ENCODE data around the gene WDR64.

WDR64 gene

DNA sequence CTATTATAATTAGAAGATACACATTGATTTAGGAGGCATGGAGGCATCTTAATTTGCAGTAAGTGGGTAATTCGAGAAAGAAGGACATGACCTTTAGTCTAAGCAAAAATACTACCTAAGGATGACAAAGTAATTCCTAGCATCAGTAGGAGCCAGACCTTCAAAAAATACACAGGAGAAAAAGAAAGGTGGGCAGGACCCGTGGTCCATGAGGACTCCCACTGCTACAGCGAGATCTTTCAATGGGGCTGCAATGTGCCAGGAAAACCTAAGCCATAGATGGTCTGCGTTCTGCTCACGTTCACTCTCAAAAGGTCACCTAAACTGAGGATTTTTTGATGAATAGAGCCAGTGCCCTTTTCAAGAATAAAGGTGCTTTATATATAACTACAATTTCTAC lies 185.3 kb downstream of the WDR64 start:
- Histone ChIP-seq H3K4me1 (ENCODE audit: control insufficient read depth, insufficient read depth, low read length, unreplicated experiment) (peaks cover 16% of the 10 kb centered on the region), H2AFZ (ENCODE audit: low read length, unreplicated experiment) (no peak overlapping the region), H3K36me3 (ENCODE audit: insufficient read depth, low read length) (no peaks in the 10 kb centered on the region), H3K4me3 (ENCODE audit: low read depth, low read length) (no peak overlapping the region), H3K27ac (ENCODE audit: low read depth, low read length) (peak overlapping the region; percentile 58), H3K27me3 (ENCODE audit: insufficient read depth, low read length) (no peaks in the 10 kb centered on the region), H3K79me2 (ENCODE audit: control insufficient read depth, insufficient read depth, low read length, unreplicated experiment) (no peaks in the 10 kb centered on the region)

DNA sequence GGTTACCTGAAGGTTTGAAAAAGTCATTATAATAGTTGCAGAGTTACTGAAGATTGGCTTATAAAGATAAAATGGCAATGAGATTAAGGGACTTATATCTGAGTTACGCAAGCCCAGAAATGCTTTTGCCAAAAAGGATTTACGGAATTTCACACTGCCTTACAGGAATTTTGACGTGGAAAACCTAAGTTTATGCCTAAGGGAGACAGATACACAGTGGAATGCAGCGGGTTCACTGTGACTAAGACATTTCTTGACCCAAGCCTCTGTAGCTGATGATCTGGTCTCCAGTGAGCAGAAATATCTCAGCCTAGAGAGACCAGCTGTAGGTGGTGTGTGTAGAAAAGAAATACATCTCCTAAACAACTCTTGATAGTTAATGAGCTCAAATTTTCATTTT lies 185.8 kb downstream of the WDR64 start:
- H3K27ac ChIP-seq (ENCODE audit: low read depth, low read length): peak overlapping the region; percentile 58

DNA sequence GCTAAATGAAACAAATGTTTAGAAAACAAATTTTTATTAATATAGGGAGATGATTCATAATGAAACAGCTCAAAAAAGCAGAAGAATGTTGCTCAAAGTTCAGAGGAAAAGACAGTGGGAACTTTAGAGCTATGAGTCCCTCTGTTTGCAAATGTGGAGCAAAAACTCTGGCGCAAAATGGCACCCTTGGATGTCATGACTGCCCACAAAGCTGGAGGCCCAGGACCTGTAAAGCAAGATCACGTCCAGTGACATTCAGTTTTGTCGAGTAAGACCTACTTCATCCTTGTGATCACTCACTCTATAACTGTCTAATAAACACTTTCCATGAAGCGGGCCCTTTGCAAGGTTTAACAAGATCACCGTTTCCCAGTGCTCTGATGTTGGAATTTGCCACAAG lies 186.8 kb downstream of the WDR64 start:
- Histone ChIP-seq H3K27ac (ENCODE audit: low read depth, low read length) (no peak overlapping the region), H2AFZ (ENCODE audit: low read length, unreplicated experiment) (no peak overlapping the region), H3K27me3 (ENCODE audit: insufficient read depth, low read length) (no peaks in the 10 kb centered on the region), H3K36me3 (ENCODE audit: insufficient read depth, low read length) (no peaks in the 10 kb centered on the region), H3K4me1 (ENCODE audit: control insufficient read depth, insufficient read depth, low read length, unreplicated experiment) (peaks cover 21% of the 10 kb centered on the region), H3K4me3 (ENCODE audit: low read depth, low read length) (no peak overlapping the region), H3K79me2 (ENCODE audit: control insufficient read depth, insufficient read depth, low read length, unreplicated experiment) (no peaks in the 10 kb centered on the region)

More for the DNA sequence above, 185.8 kb downstream of the WDR64 start:
- Histone ChIP-seq H3K27me3 (ENCODE audit: insufficient read depth, low read length) (no peaks in the 10 kb centered on the region), H3K79me2 (ENCODE audit: control insufficient read depth, insufficient read depth, low read length, unreplicated experiment) (no peaks in the 10 kb centered on the region), H2AFZ (ENCODE audit: low read length, unreplicated experiment) (peak overlapping the region; percentile 46), H3K4me1 (ENCODE audit: control insufficient read depth, insufficient read depth, low read length, unreplicated experiment) (peaks cover 21% of the 10 kb centered on the region), H3K4me3 (ENCODE audit: low read depth, low read length) (no peak overlapping the region), H3K36me3 (ENCODE audit: insufficient read depth, low read length) (no peaks in the 10 kb centered on the region)

DNA sequence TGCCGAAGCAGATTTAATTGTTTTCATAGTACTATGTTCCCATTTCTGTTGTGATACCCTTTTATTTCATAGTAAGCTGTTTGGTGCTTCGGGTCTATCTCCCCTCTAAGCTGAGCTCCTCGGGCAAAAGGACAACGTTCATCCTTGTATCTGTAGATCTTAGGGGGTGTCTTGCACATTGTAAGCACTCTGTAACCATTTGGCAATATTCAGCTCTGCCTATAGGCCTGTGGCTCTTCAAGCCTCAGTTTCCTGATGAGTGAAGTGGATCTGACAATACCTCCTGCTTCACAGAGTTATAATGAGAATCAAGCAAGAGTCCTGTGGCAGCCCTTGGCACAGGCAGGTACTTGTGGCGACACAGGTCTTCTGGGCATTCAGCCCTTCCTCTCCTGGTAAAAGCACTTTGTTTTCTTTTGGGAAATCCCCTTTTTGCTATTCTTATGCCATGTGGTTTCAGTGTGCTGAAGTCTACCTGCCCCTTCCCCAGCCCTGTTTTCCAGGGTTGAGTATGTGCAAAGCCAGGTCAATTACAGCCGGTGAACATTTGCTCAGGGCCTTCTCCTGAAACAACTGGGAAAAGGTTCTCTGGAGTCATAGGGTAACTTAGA lies 187.4 kb downstream of the WDR64 start:
- no peaks in the 10 kb centered on the region for H3K79me2 ChIP-seq (ENCODE audit: control insufficient read depth, insufficient read depth, low read length, unreplicated experiment)
- no peak overlapping the region for H3K27ac ChIP-seq (ENCODE audit: low read depth, low read length)
- peaks cover 21% of the 10 kb centered on the region for H3K4me1 ChIP-seq (ENCODE audit: control insufficient read depth, insufficient read depth, low read length, unreplicated experiment)
- no peaks in the 10 kb centered on the region for H3K27me3 ChIP-seq (ENCODE audit: insufficient read depth, low read length)
- H2AFZ ChIP-seq (ENCODE audit: low read length, unreplicated experiment): no peak overlapping the region
- H3K4me3 ChIP-seq (ENCODE audit: low read depth, low read length): no peak overlapping the region
- no peaks in the 10 kb centered on the region for H3K36me3 ChIP-seq (ENCODE audit: insufficient read depth, low read length)

DNA sequence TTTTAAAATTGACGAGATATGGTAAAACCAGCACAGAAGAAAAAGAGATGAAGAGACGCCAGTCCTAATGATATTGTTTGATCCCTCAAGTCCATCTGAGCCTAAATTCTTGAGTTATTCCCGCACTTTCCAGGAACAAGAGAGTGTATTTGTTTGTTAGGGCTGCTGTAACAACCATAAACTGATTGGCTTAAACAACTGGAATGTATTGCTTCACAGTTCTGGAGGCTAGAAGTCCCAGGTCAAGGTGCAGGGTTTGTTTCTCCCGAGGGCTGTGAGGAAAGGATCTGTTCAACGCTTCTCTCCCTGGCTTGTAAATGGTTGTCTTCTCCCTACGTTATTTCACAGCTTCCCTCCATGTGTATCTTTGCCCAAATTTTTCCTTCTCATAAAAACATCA lies 188.1 kb downstream of the WDR64 start:
- Histone ChIP-seq H3K27ac (ENCODE audit: low read depth, low read length) (no peak overlapping the region), H3K4me1 (ENCODE audit: control insufficient read depth, insufficient read depth, low read length, unreplicated experiment) (peaks cover 21% of the 10 kb centered on the region), H2AFZ (ENCODE audit: low read length, unreplicated experiment) (no peak overlapping the region)

DNA sequence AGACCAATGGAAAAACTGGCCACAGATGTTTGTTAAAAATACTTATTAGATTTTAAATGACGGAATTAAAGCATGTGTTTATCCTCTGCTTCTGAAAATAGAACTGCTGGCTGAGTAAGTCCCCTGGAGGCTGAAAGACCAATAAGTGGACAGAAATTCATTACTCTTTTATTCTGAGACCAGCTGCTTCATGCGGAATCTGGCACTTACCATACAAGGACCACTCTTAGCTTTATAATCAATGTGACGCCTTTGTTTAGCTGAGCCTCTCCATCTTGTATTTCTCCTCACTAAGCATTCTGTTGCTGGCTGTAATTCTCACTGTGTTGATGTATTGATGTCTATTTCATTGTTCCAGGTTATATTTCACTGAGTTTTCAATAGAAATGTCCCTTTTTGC lies 189.6 kb downstream of the WDR64 start:
- Histone ChIP-seq H3K4me3 (ENCODE audit: low read depth, low read length) (no peak overlapping the region), H2AFZ (ENCODE audit: low read length, unreplicated experiment) (no peak overlapping the region), H3K27me3 (ENCODE audit: insufficient read depth, low read length) (no peaks in the 10 kb centered on the region), H3K4me1 (ENCODE audit: control insufficient read depth, insufficient read depth, low read length, unreplicated experiment) (peaks cover 22% of the 10 kb centered on the region), H3K27ac (ENCODE audit: low read depth, low read length) (no peak overlapping the region), H3K36me3 (ENCODE audit: insufficient read depth, low read length) (no peaks in the 10 kb centered on the region), H3K79me2 (ENCODE audit: control insufficient read depth, insufficient read depth, low read length, unreplicated experiment) (no peaks in the 10 kb centered on the region)

More for the DNA sequence above, 188.1 kb downstream of the WDR64 start:
- no peaks in the 10 kb centered on the region for H3K27me3 ChIP-seq (ENCODE audit: insufficient read depth, low read length)
- H3K79me2 ChIP-seq (ENCODE audit: control insufficient read depth, insufficient read depth, low read length, unreplicated experiment): no peaks in the 10 kb centered on the region
- H3K4me3 ChIP-seq (ENCODE audit: low read depth, low read length): no peak overlapping the region
- no peaks in the 10 kb centered on the region for H3K36me3 ChIP-seq (ENCODE audit: insufficient read depth, low read length)

DNA sequence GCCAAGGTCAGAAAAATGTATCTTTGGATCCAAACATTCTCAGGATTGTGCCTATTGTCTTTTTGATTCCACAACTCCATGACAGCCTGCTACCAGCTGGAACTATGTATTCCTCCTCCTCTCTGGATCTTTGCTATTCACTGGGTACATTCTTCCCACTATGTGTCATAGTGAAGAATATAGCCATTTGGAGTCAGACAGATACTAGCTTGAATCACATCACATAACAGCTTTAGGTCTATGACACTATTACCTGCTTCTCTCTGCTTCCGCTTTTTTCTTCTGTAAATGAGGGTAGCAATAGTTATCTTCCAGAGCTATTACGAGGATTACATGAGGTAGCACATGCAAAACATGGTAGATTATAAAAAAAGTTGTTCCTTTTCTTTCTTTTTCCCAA lies 190.5 kb downstream of the WDR64 start:
- H2AFZ ChIP-seq (ENCODE audit: low read length, unreplicated experiment): no peak overlapping the region
- no peaks in the 10 kb centered on the region for H3K36me3 ChIP-seq (ENCODE audit: insufficient read depth, low read length)
- no peaks in the 10 kb centered on the region for H3K79me2 ChIP-seq (ENCODE audit: control insufficient read depth, insufficient read depth, low read length, unreplicated experiment)
- H3K4me1 ChIP-seq (ENCODE audit: control insufficient read depth, insufficient read depth, low read length, unreplicated experiment): peaks cover 24% of the 10 kb centered on the region
- H3K4me3 ChIP-seq (ENCODE audit: low read depth, low read length): no peak overlapping the region
- no peak overlapping the region for H3K27ac ChIP-seq (ENCODE audit: low read depth, low read length)
- no peaks in the 10 kb centered on the region for H3K27me3 ChIP-seq (ENCODE audit: insufficient read depth, low read length)

DNA sequence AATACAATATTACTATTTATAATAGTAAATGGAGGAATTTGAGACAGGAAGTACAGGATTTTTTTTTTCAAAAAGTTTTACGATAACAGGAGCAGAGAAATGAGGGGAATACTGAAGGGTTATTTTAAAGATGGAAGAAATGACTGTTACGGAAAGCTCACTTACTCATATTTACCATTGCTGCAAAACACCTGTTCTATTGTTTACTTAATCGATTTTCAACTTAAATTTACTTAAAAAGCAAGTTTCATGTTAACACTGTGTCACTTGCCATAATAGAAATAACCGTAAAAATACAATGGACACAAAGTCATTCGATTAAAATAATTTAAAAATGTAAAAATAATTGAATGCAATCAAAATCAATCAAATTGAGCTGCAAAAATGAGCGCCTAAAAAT lies 192.5 kb downstream of the WDR64 start:
- no peak overlapping the region for H2AFZ ChIP-seq (ENCODE audit: low read length, unreplicated experiment)
- H3K4me3 ChIP-seq (ENCODE audit: low read depth, low read length): no peak overlapping the region
- no peak overlapping the region for H3K27ac ChIP-seq (ENCODE audit: low read depth, low read length)
- H3K79me2 ChIP-seq (ENCODE audit: control insufficient read depth, insufficient read depth, low read length, unreplicated experiment): peaks cover 15% of the 10 kb centered on the region
- no peaks in the 10 kb centered on the region for H3K27me3 ChIP-seq (ENCODE audit: insufficient read depth, low read length)
- peaks cover 24% of the 10 kb centered on the region for H3K4me1 ChIP-seq (ENCODE audit: control insufficient read depth, insufficient read depth, low read length, unreplicated experiment)
- no peaks in the 10 kb centered on the region for H3K36me3 ChIP-seq (ENCODE audit: insufficient read depth, low read length)

DNA sequence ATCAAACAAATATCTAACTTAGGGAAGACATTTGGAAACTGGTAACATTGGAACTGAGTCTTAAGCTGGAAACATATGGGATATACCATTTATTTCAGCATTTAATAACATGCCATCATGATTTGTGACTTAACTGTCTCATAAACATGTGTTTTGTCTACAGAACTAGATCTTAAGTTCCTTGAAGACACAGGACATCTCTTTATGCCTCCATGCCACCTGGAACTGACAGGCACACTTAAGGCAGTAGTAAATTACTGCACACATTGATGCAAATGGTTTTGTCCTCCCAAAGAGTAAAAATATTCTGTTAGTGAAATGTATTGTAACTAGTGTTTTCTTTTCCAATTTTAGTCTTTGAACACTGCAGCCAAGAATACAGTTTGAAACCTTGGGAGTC lies 194.3 kb downstream of the WDR64 start:
- H3K36me3 ChIP-seq (ENCODE audit: insufficient read depth, low read length): peaks cover 2% of the 10 kb centered on the region
- H3K27ac ChIP-seq (ENCODE audit: low read depth, low read length): no peak overlapping the region
- H2AFZ ChIP-seq (ENCODE audit: low read length, unreplicated experiment): peak overlapping the region; percentile 80
- H3K79me2 ChIP-seq (ENCODE audit: control insufficient read depth, insufficient read depth, low read length, unreplicated experiment): peaks cover 17% of the 10 kb centered on the region
- H3K4me3 ChIP-seq (ENCODE audit: low read depth, low read length): no peak overlapping the region
- H3K4me1 ChIP-seq (ENCODE audit: control insufficient read depth, insufficient read depth, low read length, unreplicated experiment): peaks cover 25% of the 10 kb centered on the region
- H3K27me3 ChIP-seq (ENCODE audit: insufficient read depth, low read length): no peaks in the 10 kb centered on the region

DNA sequence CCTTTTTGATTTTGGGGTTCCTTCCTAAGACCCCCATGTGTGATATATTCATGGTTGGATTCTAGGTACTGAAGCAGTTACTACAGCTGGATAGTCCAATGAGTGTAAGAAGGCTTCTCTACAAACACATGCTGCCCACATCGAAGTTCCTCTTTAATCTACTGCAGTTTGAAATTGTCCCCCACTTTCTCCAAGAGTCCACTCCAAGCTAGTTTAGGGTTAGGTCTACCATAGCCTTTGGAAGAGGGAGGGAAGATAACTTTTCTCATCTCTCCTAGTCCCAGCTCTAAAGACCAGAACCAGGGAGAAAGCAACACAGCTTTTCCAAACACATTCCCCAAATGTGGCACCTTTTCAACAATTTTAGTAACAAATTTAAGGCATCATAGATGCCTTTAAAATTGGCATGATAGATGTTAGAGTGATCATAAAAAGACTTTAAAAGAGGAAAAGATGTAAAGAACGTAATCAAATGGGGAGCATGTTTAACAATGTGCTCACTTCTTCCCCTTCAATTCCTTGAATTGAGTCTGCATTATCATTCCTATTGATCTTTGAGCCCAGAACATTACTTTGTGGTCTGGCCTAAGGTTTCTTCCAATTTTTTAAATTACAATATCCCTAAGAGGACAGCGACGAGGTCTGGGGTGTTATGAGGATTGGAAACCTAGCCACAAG lies 194.9 kb downstream of the WDR64 start:
- Histone ChIP-seq H3K4me3 (ENCODE audit: low read depth, low read length) (peak overlapping the region; percentile 92), H3K27ac (ENCODE audit: low read depth, low read length) (peak overlapping the region; percentile 93), H2AFZ (ENCODE audit: low read length, unreplicated experiment) (peak overlapping the region; percentile 80)

DNA sequence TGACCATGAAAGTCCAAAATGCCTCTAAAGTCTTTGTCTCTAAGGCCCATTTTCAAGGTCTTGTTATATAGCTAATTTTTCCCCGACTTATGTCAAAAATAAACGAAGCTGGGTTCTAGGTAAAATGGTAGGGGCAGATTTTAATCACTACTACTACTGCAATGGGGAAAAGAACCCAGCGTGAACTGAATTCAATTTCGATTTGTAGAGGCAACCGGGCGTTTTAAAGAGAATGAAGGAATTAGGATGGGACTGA lies 195.4 kb downstream of the WDR64 start:
- Histone ChIP-seq H3K36me3 (ENCODE audit: insufficient read depth, low read length) (peaks cover 9% of the 10 kb centered on the region), H3K27me3 (ENCODE audit: insufficient read depth, low read length) (no peaks in the 10 kb centered on the region), H3K79me2 (ENCODE audit: control insufficient read depth, insufficient read depth, low read length, unreplicated experiment) (peaks cover 17% of the 10 kb centered on the region), H3K4me3 (ENCODE audit: low read depth, low read length) (peak overlapping the region; percentile 92), H2AFZ (ENCODE audit: low read length, unreplicated experiment) (peak overlapping the region; percentile 80), H3K27ac (ENCODE audit: low read depth, low read length) (peak overlapping the region; percentile 93), H3K4me1 (ENCODE audit: control insufficient read depth, insufficient read depth, low read length, unreplicated experiment) (peaks cover 23% of the 10 kb centered on the region)

More for the DNA sequence above, 194.9 kb downstream of the WDR64 start:
- Histone ChIP-seq H3K27me3 (ENCODE audit: insufficient read depth, low read length) (no peaks in the 10 kb centered on the region), H3K79me2 (ENCODE audit: control insufficient read depth, insufficient read depth, low read length, unreplicated experiment) (peaks cover 17% of the 10 kb centered on the region), H3K36me3 (ENCODE audit: insufficient read depth, low read length) (peaks cover 4% of the 10 kb centered on the region), H3K4me1 (ENCODE audit: control insufficient read depth, insufficient read depth, low read length, unreplicated experiment) (peaks cover 25% of the 10 kb centered on the region)
